ENCODE results near the gene ASCL2.

ASCL2 gene

DNA sequence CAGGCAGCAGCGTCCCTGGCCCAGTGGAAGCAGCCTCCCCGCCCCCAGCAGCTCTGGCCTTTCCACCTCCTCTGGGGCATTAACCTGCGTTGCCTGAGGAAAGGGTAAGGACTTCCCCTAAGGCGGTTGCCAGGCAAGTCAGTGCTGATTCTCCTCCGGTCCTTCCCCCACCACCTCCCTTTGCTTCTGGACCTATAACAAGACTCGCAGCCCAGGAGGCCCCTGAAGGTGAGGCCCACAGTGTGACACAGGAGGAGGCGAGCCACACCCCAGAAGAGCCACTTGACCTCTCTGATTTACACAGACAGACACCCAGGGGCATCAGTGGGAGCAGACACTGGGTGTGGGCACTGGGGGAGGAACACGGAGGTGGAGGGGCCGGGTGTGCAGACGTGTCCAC is 35.4 kb downstream of the ASCL2 start:
- H3K9me3 ChIP-seq (ENCODE audit: control insufficient read depth in 5 of 5, low read length in 5 of 5), result peaks cover 0 to 9% (median 7%) of the 10 kb centered on the region in 5 donors
- no peak overlapping the region for H3K27ac ChIP-seq (ENCODE audit: low read depth, low read length)
- peaks cover 0 to 15% (median 0%) of the 10 kb centered on the region in 5 donors for H3K4me1 ChIP-seq (ENCODE audit: control insufficient read depth in 5 of 5, insufficient read depth in 5 of 5, low read length in 5 of 5)

DNA sequence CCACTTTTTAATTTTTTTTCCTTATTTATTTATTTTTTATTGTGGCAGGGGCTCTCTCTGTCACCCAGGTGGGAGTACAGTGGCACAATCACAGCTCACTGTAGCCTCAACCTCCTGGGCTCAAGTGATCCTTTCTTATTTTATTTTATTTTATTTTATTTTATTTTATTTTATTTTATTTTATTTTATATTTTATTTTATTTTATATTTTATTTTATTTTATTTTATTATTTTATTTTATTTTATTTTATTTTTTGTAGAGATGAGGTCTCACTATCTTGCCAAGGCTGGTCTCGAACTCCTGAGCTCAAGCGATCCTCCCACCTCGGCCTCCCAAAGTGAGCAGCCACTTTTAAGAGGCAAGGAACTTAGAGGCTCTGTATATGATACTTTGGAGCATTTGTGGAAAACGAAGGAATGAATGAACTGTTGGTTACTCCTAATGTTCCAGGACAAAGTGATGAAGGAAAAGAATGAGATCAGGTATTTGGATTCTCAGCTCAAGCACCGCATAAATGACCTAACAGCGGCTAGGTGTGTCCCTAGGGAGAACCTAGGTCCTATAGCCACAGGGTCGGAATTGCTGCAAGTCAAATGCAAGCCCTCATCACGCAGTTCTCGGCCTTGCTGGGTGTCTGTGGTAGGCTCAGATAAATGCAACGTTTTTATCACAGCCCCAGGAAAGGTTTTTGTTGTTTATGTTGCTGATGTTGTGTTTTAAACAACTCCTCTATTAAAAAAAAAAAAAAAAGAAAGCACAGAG is 36.5 kb downstream of the ASCL2 start:
- Histone ChIP-seq H3K36me3 (ENCODE audit: control insufficient read depth in 5 of 5, insufficient read depth in 5 of 5, low read length in 5 of 5) (no peaks in the 10 kb centered on the region), H3K9ac (ENCODE audit: low read length in 5 of 5) (no peak overlapping the region), H3K9me3 (ENCODE audit: control insufficient read depth in 5 of 5, low read length in 5 of 5) (peaks cover 0 to 20% (median 18%) of the 10 kb centered on the region in 5 donors), H3K4me3 (ENCODE audit: low read depth in 1 of 5, low read length in 5 of 5) (no peak overlapping the region), H3K27ac (ENCODE audit: low read depth, low read length) (no peak overlapping the region), H3K27me3 (ENCODE audit: control insufficient read depth in 5 of 5, insufficient read depth in 4 of 5, low read length in 5 of 5) (peaks cover 0 to 8% (median 0%) of the 10 kb centered on the region in 5 donors), H3K4me1 (ENCODE audit: control insufficient read depth in 5 of 5, insufficient read depth in 5 of 5, low read length in 5 of 5) (peaks cover 0 to 15% (median 0%) of the 10 kb centered on the region in 5 donors)

More for the DNA sequence above, 35.4 kb downstream of the ASCL2 start:
- Histone ChIP-seq H3K9ac (ENCODE audit: low read length in 5 of 5) (no peak overlapping the region), H3K27me3 (ENCODE audit: control insufficient read depth in 5 of 5, insufficient read depth in 4 of 5, low read length in 5 of 5) (peaks cover 0 to 8% (median 0%) of the 10 kb centered on the region in 5 donors), H3K4me3 (ENCODE audit: low read depth in 1 of 5, low read length in 5 of 5) (no peak overlapping the region), H3K36me3 (ENCODE audit: control insufficient read depth in 5 of 5, insufficient read depth in 5 of 5, low read length in 5 of 5) (no peaks in the 10 kb centered on the region)

DNA sequence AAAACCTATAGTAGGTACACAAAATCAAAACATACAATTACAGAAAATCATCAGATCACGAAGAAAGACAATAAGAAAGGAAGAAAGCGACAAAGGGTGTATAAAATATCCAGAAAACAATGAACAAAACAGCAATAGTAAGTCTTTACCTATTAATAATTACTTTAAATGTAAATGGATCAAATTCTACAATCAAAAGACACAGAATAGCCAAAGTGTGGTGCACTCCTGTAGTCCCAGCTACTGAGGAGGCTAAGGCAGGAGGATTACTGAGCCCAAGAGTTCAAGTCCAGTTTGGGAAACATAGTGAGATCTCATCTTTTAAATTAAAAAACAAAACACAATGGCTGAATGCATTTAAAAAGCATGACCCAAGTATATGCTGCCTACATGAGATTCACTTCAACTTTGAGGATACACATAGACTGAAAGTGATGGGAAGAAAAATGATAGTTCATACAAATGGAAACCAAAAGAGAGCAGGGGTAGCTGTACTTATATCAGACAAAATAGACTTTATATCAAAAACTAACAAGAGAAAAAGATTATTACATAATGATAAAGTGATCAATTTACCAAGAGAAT is 40.6 kb downstream of the ASCL2 start:
- Histone ChIP-seq H3K9me3 (ENCODE audit: control insufficient read depth in 5 of 5, low read length in 5 of 5) (peaks cover 0 to 21% (median 19%) of the 10 kb centered on the region in 5 donors), H3K4me1 (ENCODE audit: control insufficient read depth in 5 of 5, insufficient read depth in 5 of 5, low read length in 5 of 5) (peaks cover 0 to 2% (median 0%) of the 10 kb centered on the region in 5 donors), H3K4me3 (ENCODE audit: low read depth in 1 of 5, low read length in 5 of 5) (no peak overlapping the region), H3K36me3 (ENCODE audit: control insufficient read depth in 5 of 5, insufficient read depth in 5 of 5, low read length in 5 of 5) (no peaks in the 10 kb centered on the region), H3K27ac (ENCODE audit: low read depth, low read length) (no peak overlapping the region), H3K27me3 (ENCODE audit: control insufficient read depth in 5 of 5, insufficient read depth in 4 of 5, low read length in 5 of 5) (peaks cover 0 to 4% (median 0%) of the 10 kb centered on the region in 5 donors), H3K9ac (ENCODE audit: low read length in 5 of 5) (no peak overlapping the region)

DNA sequence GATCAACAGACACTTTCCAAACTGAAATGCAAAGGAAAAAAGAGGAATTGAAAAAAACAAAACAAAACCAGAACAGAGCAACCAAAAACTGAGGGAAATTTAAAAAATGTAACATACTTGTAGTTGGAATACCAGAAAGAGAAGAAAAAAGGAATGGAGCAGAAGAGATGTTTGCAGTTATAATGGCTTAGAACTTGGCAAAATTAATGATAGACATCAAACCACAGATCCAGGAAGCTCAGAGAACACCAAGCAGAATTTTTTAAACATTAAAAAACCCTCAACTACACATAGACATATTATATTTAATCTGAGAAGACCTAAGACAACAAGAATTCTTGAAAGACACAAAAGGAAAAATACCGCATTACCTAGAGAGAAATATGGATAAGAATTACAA is 46.1 kb downstream of the ASCL2 start:
- Histone ChIP-seq H3K9ac (ENCODE audit: low read length in 5 of 5) (no peak overlapping the region), H3K27ac (ENCODE audit: low read depth, low read length) (no peak overlapping the region)

DNA sequence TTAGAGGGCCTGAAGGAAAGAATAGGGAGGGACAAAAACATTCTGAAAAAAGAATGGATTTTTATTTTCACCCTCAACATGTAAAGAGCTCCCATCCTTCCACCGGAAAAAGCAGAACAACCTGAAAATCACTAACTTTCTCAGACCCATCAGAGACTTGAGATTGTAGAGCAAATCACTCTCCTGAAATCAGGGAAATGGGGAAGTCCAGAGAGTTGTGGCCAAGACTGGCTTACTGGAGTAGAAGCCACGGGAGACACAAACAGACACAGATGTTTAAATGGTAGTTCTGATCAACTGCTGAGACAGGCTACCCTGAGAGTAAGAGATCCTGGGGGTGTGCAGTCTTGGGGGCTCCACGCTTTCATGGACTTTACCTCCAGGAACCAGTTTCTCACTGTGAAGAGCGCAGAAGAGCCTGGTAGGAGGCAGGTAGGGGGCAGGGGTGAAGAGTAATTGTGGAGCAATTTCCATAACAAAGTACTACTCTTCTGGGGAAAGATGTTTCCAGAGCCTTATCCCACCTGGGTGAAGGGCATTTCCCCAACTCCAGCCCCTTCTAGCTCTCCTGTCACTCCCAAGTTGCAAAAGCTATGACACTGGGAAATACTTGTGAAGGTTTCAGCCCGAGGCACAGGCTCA is 47.1 kb downstream of the ASCL2 start:
- H3K4me1 ChIP-seq (ENCODE audit: control insufficient read depth in 5 of 5, insufficient read depth in 5 of 5, low read length in 5 of 5), result no peaks in the 10 kb centered on the region
- H3K36me3 ChIP-seq (ENCODE audit: control insufficient read depth in 5 of 5, insufficient read depth in 5 of 5, low read length in 5 of 5), result no peaks in the 10 kb centered on the region
- H3K27me3 ChIP-seq (ENCODE audit: control insufficient read depth in 5 of 5, insufficient read depth in 4 of 5, low read length in 5 of 5), result no peaks in the 10 kb centered on the region
- H3K9ac ChIP-seq (ENCODE audit: low read length in 5 of 5), result no peak overlapping the region
- peaks cover 0 to 8% (median 5%) of the 10 kb centered on the region in 5 donors for H3K9me3 ChIP-seq (ENCODE audit: control insufficient read depth in 5 of 5, low read length in 5 of 5)
- H3K27ac ChIP-seq (ENCODE audit: low read depth, low read length), result no peak overlapping the region
- no peak overlapping the region for H3K4me3 ChIP-seq (ENCODE audit: low read depth in 1 of 5, low read length in 5 of 5)

More for the DNA sequence above, 46.1 kb downstream of the ASCL2 start:
- H3K4me3 ChIP-seq (ENCODE audit: low read depth in 1 of 5, low read length in 5 of 5), result no peak overlapping the region
- no peaks in the 10 kb centered on the region for H3K27me3 ChIP-seq (ENCODE audit: control insufficient read depth in 5 of 5, insufficient read depth in 4 of 5, low read length in 5 of 5)
- peaks cover 2 to 12% (median 10%) of the 10 kb centered on the region in 5 donors for H3K9me3 ChIP-seq (ENCODE audit: control insufficient read depth in 5 of 5, low read length in 5 of 5)
- no peaks in the 10 kb centered on the region for H3K4me1 ChIP-seq (ENCODE audit: control insufficient read depth in 5 of 5, insufficient read depth in 5 of 5, low read length in 5 of 5)
- no peaks in the 10 kb centered on the region for H3K36me3 ChIP-seq (ENCODE audit: control insufficient read depth in 5 of 5, insufficient read depth in 5 of 5, low read length in 5 of 5)

DNA sequence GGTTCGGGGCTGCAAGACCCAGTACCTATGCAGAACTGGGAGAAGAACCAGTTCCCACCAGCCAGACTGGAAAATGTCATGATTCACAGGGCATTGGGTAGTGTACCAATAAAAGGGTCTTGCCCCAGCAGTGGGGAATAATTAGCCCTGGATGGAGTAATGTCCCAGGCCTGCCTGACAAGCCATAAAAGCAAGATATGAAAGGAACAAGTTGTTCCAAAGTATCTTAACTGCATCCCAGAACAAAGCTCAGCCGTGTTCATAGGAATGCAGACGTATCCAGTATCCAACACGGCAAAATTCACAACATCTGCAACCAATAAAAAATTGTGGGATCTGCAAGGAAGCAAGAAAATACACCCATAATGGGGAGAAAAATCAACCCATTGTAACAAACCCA is 47.9 kb downstream of the ASCL2 start:
- no peak overlapping the region for H3K9ac ChIP-seq (ENCODE audit: low read length in 5 of 5)
- H3K9me3 ChIP-seq (ENCODE audit: control insufficient read depth in 5 of 5, low read length in 5 of 5), result peaks cover 0 to 8% (median 5%) of the 10 kb centered on the region in 5 donors
- no peak overlapping the region for H3K27ac ChIP-seq (ENCODE audit: low read depth, low read length)
- H3K4me1 ChIP-seq (ENCODE audit: control insufficient read depth in 5 of 5, insufficient read depth in 5 of 5, low read length in 5 of 5), result no peaks in the 10 kb centered on the region
- peaks cover 0 to 3% (median 0%) of the 10 kb centered on the region in 5 donors for H3K27me3 ChIP-seq (ENCODE audit: control insufficient read depth in 5 of 5, insufficient read depth in 4 of 5, low read length in 5 of 5)
- no peaks in the 10 kb centered on the region for H3K36me3 ChIP-seq (ENCODE audit: control insufficient read depth in 5 of 5, insufficient read depth in 5 of 5, low read length in 5 of 5)
- H3K4me3 ChIP-seq (ENCODE audit: low read depth in 1 of 5, low read length in 5 of 5), result no peak overlapping the region

DNA sequence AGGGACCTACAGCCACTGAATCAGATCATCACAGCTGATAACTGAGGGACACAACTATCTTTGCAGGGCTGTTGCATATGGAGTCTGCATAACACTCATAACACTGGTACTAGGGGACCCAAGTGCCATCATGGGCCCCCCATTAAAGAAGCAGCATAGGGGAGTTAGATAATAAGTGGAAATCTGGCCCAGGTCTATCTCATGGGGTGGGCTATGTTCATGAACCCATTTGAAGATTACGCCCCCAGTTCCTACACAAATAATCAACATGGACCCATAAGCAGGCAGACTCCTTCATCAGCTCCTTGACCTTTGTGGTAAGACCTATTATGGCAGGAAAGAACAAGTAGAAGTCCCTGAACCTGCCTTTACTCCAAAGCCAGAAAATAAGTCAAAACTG is 48.8 kb downstream of the ASCL2 start:
- Histone ChIP-seq H3K27ac (ENCODE audit: low read depth, low read length) (no peak overlapping the region), H3K27me3 (ENCODE audit: control insufficient read depth in 5 of 5, insufficient read depth in 4 of 5, low read length in 5 of 5) (peaks cover 0 to 9% (median 7%) of the 10 kb centered on the region in 5 donors), H3K36me3 (ENCODE audit: control insufficient read depth in 5 of 5, insufficient read depth in 5 of 5, low read length in 5 of 5) (no peaks in the 10 kb centered on the region), H3K9me3 (ENCODE audit: control insufficient read depth in 5 of 5, low read length in 5 of 5) (peaks cover 0 to 8% (median 5%) of the 10 kb centered on the region in 5 donors), H3K9ac (ENCODE audit: low read length in 5 of 5) (no peak overlapping the region), H3K4me1 (ENCODE audit: control insufficient read depth in 5 of 5, insufficient read depth in 5 of 5, low read length in 5 of 5) (no peaks in the 10 kb centered on the region), H3K4me3 (ENCODE audit: low read depth in 1 of 5, low read length in 5 of 5) (no peak overlapping the region)

DNA sequence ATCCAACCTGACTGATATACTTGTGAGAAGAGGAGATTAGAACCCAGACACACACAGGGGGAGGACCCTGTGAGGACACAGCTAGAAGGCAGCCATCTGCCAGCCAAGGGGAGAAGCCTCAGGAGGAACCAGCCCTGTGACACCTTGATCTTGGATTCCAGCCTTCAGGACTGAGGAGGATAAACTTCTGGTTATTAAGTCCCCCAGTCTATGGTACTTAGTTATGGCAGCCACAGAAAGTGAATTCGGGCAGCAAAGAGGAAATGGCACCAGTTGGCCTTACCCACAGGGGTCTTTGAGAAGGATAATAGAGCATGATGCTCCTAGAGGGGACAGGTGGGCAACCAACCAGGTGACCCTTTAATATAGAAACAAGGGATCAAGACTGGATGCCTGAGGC is 49.4 kb downstream of the ASCL2 start:
- Histone ChIP-seq H3K27me3 (ENCODE audit: control insufficient read depth in 5 of 5, insufficient read depth in 4 of 5, low read length in 5 of 5) (peaks cover 0 to 13% (median 10%) of the 10 kb centered on the region in 5 donors), H3K9ac (ENCODE audit: low read length in 5 of 5) (no peak overlapping the region), H3K9me3 (ENCODE audit: control insufficient read depth in 5 of 5, low read length in 5 of 5) (peaks cover 0 to 8% (median 5%) of the 10 kb centered on the region in 5 donors), H3K27ac (ENCODE audit: low read depth, low read length) (no peak overlapping the region), H3K36me3 (ENCODE audit: control insufficient read depth in 5 of 5, insufficient read depth in 5 of 5, low read length in 5 of 5) (no peaks in the 10 kb centered on the region), H3K4me1 (ENCODE audit: control insufficient read depth in 5 of 5, insufficient read depth in 5 of 5, low read length in 5 of 5) (no peaks in the 10 kb centered on the region), H3K4me3 (ENCODE audit: low read depth in 1 of 5, low read length in 5 of 5) (no peak overlapping the region)

DNA sequence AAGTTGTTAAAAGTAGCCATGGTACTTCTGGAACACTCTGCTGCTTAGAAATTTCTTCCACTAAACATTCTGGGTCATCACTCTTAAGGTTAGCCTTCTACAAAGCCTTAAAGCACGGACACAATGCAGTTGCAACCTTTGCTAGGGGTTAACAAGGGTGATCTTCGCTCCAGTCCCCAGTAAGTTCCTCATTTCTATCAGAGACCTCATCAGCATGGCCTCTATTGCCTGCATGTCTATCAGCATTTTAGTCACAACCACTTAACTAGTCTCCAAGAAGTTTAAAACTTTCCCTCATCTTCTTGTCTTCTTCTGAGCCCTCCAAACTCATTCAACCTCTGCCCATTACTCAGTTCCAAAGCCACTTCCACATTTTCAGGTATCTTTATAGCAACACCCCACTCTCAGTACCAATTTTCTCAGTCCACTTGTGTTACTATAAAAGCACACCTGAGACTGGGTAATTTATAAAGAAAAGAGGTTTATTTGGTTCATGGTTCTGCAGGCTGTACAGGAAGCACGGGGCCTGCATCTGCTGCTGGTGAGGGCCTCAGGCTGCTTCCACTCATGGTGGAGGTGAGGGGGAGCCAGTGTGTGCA is 50.1 kb downstream of the ASCL2 start:
- Histone ChIP-seq H3K4me3 (ENCODE audit: low read depth in 1 of 5, low read length in 5 of 5) (no peak overlapping the region), H3K9me3 (ENCODE audit: control insufficient read depth in 5 of 5, low read length in 5 of 5) (peaks cover 0 to 8% (median 5%) of the 10 kb centered on the region in 5 donors), H3K36me3 (ENCODE audit: control insufficient read depth in 5 of 5, insufficient read depth in 5 of 5, low read length in 5 of 5) (no peaks in the 10 kb centered on the region), H3K27me3 (ENCODE audit: control insufficient read depth in 5 of 5, insufficient read depth in 4 of 5, low read length in 5 of 5) (peaks cover 0 to 16% (median 11%) of the 10 kb centered on the region in 5 donors), H3K9ac (ENCODE audit: low read length in 5 of 5) (no peak overlapping the region), H3K4me1 (ENCODE audit: control insufficient read depth in 5 of 5, insufficient read depth in 5 of 5, low read length in 5 of 5) (no peaks in the 10 kb centered on the region), H3K27ac (ENCODE audit: low read depth, low read length) (no peak overlapping the region)

All from subcutaneous abdominal adipose tissue (tissue), 5 donors.